ENCODE data around the gene ZNF569.
"Not testable (repeated sequence)": the region's sequence is repeated elsewhere in the genome, so short reads cannot be mapped to it uniquely, and the experiment has no call there.

ZNF569 gene

DNA sequence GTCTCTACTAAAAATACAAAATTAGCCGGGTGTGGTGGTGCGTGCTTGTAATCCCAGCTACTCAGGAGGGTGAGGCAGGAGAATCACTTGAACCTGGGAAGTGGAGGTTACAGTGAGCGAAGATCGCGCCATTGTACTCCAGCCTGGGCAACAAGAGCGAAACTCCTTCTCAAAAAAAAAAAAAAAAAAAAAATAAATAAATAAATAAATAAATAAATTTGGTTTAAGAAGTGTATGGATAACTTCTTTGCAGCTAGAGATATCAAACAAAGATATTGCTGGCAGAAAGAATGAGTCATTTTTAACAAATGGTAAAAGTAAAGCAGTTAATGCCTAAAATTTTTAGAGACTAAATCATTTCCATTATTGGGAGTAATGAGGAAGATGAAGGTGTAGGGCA lies 75.8 kb downstream of the ZNF569 start:
- not testable (repeated sequence) for DNase-seq

DNA sequence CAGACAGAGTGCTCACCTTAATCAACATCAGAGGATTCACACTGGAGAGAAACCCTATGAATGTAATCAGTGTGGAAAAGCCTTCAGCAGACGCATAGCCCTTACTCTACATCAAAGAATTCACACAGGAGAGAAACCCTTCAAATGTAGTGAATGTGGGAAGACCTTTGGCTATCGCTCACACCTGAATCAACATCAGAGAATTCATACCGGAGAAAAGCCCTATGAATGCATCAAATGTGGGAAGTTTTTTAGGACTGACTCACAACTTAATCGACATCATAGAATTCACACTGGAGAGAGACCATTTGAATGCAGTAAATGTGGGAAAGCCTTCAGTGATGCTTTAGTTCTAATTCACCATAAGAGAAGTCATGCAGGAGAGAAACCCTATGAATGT lies 78.0 kb downstream of the ZNF569 start:
- DNase-seq = no peak

DNA sequence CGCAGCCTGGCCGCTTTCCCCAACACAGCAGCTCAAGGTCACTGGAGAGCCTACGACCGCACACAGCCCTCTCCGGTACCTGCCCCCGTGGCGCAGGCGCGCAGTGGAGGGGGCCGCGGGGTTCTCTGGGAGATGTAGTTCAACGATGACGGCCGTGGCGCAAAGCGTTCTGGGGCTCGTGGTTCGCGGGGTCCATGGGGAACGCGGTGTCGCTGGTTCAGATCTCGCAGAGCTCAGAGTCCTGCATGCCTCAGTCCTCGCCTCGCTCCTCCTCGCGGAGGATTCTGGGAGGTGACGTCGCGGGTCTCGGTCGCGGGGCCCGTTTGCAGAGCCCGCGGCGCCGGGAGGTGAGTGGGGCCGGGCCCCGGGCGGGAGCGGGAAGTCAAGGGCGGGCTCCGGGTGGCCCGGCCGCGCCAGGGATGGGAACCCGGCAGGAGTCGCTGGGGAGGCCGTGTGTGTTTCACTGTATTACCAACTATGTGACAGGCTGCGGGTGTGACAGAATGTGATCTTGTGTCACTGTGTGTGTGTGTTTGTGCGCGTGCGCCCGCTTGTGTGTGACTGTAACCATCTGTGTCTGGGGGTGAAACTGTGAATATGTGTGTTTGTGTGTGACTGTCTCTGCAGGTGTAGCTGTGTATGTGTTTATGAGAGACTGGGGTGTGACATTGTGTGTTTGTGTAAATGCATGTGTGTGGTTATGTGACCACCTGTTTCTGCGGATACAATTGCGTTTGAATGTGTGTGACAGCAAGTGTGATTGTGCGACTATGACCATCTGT lies 96.2 kb downstream of the ZNF569 start, which contains the start of gene ZNF527:
ZNF527 (plus strand) TSS at position 220 of the 782 bp plus-strand sequence. CDS start 3,100 bp downstream, outside the sequence.
- DNase-seq = peak; percentile 95

DNA sequence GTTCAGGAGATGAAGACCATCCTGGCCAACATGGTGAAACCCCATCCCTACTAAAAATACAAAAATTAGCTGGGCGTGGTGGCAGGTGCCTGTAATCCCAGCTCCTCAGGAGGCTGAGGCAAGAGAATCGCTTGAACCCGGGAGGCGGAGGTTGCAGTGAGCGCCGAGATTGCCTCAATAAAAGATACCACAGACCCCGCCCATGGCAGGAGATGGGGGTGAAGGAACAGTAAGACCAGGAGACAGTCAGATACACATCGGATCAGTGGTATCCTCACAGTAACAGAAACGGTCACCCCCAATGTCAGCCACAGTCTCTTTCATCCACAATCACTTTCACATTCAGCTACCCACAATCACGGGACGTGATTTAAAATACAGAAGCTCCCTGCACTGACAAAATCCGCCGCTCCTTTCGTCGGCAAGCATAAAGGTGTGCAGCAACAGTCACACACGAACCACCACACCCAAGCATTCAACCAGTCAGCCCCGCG lies 96.8 kb downstream of the ZNF569 start:
- DNase-seq = not testable (repeated sequence)

DNA sequence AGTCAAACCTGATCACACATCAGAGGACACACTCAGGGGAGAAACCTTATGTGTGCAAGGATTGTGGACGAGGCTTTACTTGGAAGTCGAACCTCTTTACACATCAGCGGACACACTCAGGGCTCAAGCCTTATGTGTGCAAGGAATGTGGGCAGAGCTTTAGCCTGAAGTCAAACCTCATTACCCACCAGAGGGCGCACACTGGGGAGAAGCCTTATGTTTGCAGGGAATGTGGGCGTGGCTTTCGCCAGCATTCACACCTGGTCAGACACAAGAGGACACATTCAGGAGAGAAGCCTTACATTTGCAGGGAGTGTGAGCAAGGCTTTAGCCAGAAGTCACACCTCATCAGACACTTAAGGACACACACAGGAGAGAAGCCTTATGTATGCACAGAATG lies 104.5 kb downstream of the ZNF569 start:
- no peak for DNase-seq

DNA sequence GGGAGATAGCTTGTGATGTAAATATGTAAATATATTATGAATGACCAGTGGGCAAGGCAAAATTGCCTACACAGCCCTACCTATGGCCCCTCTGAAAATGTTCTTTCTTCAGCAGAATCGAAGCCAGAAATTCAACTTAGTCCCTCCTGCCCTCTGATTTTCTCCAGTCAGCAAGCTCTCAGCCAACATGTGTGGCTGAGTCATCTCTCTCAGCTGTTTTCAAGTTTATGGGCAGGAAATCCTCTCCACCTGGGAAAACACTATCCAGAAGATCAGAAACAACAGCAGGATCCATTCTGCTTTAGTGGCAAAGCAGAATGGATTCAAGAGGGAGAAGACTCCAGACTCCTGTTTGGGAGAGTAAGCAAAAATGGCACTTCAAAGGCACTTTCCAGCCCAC lies 105.2 kb downstream of the ZNF569 start:
- no peak for DNase-seq

Data from inflammatory macrophage treated with lipopolysaccharide for 4 hours (primary cell).